Parietal lobe (tissue), 2 donors: Measurements from ENCODE around the gene GSKIP. TPM values are rescaled to one million over a fixed set of nuclear protein-coding genes. Genes with fewer than 3 reads are reported as not detected.

Source experiments
- small RNA-seq: library from RNA; depleted of rRNA; stranded (forward); fragments of <200 nt; gene quantifications from one replicate; pipeline ENCODE3, GENCODE V24; 2014; ENCODE audit warnings: low replicate concordance
- total RNA-seq: library from RNA; depleted of rRNA; stranded (reverse); fragments of >200 nt; gene quantifications from one replicate; pipeline ENCODE4 v1.2.3, GENCODE V29; 2014

GSKIP gene
- 21.6 TPM for total RNA-seq

GRCh38 chr14:96362965-96363750 lies at the start of gene GSKIP, which contains the start of gene ATG2B:
TSS of gene GSKIP (plus strand) at chr14:96363526. CDS start at chr14:96382248, 18,722 bp downstream.
TSS of gene ATG2B (minus strand) at chr14:96363341. CDS start at chr14:96362976, 365 bp downstream.

Small RNA genes within 50 kb of the gene (small RNA-seq; reads per million reads assigned to genes)
- 0.55 reads per million, percentile 50 among the genes with 10 or more reads in this experiment for gene RNU2-33P

Other genes starting within 250 kb of the GSKIP start
- gene BDKRB2, start 158.7 kb upstream of the GSKIP start, total RNA-seq = 0.31 TPM
- not detected for gene BDKRB1, start 107.3 kb upstream of the GSKIP start, total RNA-seq
- 82.6 TPM for gene ATG2B, start 185 bp upstream of the GSKIP start, total RNA-seq
- gene AK7, start 28.6 kb downstream of the GSKIP start, total RNA-seq = 0.63 TPM
- 321 TPM for gene PAPOLA, start 138.9 kb downstream of the GSKIP start, total RNA-seq